HepG2 (cell line): ENCODE data around the gene SMIM22. TPM values are rescaled to one million over a fixed set of nuclear protein-coding genes. Genes with fewer than 3 reads are reported as not detected.
A peak's percentile ranks its signal among the peaks of the same experiment; 100 is the strongest.

Source experiments
- ATAC-seq: fragments of 200-7000 bp; cut with Tn5 transposase; 3 replicates; pipeline ENCODE4 v1.9.1; 2020; ENCODE audit warnings: mild to moderate bottlenecking, moderate library complexity
- BruUV-seq: library from RNA; stranded (reverse); fragments of 400-500 nt; replicated peaks from 2 replicates; lab custom pipeline; 2021; lab: Mats Ljungman, UMichigan
- CTCF ChIA-PET: fragments of 300-600 bp; formaldehyde crosslinking; extraction: SDS; loops from one replicate; lab custom pipeline; 2021; ENCODE audit warnings: low total read pairs, inconsistent platforms, low intra/inter-chr PET ratio; lab: Yijun Ruan, JAX
- POLR2A ChIA-PET: fragments of 350-600 bp; sonication (Branson Sonifier 250); formaldehyde crosslinking; loops from one replicate; lab custom pipeline; 2020; ENCODE audit warnings: antibody characterized with exemption, inconsistent platforms; lab: Yijun Ruan, JAX
- DNase-seq: peaks from one replicate; pipeline ENCODE4 v3.0.0-alpha.2; 2015; ENCODE audit warnings: low spot score
- FAIRE-seq: peaks from 3 replicates; lab custom pipeline; 2011; peaks lifted over from hg19 to GRCh38; lab: Jason Lieb, UNC
- H2AFZ ChIP-seq: one replicate; pipeline ENCODE4 v1.6.1; 2011; ENCODE audit warnings: low read length, inconsistent platforms
- H3K27ac ChIP-seq: fragments of 300-600 bp; 3 replicates; pipeline ENCODE4 v1.8.0; 2011; ENCODE audit warnings: mixed run types, mild to moderate bottlenecking, mixed read lengths, low read length, inconsistent platforms; ENCODE audit not compliant: insufficient read depth; ENCODE audit errors: extremely low read length
- H3K27me3 ChIP-seq, 2 experiments: fragments of 200-600 bp in 1 of 2; 2 replicates in 1 of 2; 3 replicates in 1 of 2; pipeline versions ENCODE4 v1.6.0 to v1.8.0; 2011; ENCODE audit warnings: low read length in 2 of 2, mild to moderate bottlenecking in 2 of 2, moderate library complexity in 2 of 2, inconsistent platforms in 1 of 2; ENCODE audit not compliant: insufficient read depth in 2 of 2, control insufficient read depth in 1 of 2
- H3K36me3 ChIP-seq, 2 experiments: fragments of 200-600 bp in 1 of 2; replicated peaks in 1 of 2; 2 replicates in 1 of 2; 3 replicates in 1 of 2; pipeline versions ENCODE4 v1.5.1 to v1.8.0; 2011; ENCODE audit warnings: low read length in 2 of 2, inconsistent platforms in 1 of 2; ENCODE audit not compliant: insufficient read depth in 2 of 2, control insufficient read depth in 1 of 2
- H3K4me1 ChIP-seq: 2 replicates; pipeline ENCODE4 v1.5.1; 2012; ENCODE audit warnings: low read length, inconsistent platforms; ENCODE audit not compliant: insufficient read depth
- H3K4me2 ChIP-seq: 2 replicates; pipeline ENCODE4 v1.6.0; 2011; ENCODE audit warnings: low read depth, low read length, inconsistent platforms
- H3K4me3 ChIP-seq, 3 experiments: fragments of 200-600 bp in 1 of 3; sonication (generic), shearing (Covaris generic) in 1 of 3; replicated peaks in 1 of 3; 2 replicates each; pipeline ENCODE4 v1.5.1; 2011 to 2016; ENCODE audit warnings: low read length in 3 of 3, inconsistent platforms in 2 of 3, low read depth in 2 of 3, mild to moderate bottlenecking in 2 of 3, control low read depth in 1 of 3, mixed read lengths in 1 of 3; ENCODE audit not compliant: insufficient read depth in 1 of 3
- H3K79me2 ChIP-seq: one replicate; pipeline ENCODE4 v1.6.1; 2011; ENCODE audit warnings: low read length, inconsistent platforms; ENCODE audit not compliant: insufficient read depth
- H3K9ac ChIP-seq: 2 replicates; pipeline ENCODE4 v1.6.0; 2011; ENCODE audit warnings: mild to moderate bottlenecking, low read depth, low read length, inconsistent platforms; ENCODE audit not compliant: insufficient read depth
- H3K9me3 ChIP-seq: 2 replicates; pipeline ENCODE4 v1.5.1; 2012; ENCODE audit warnings: mild to moderate bottlenecking, low read length
- H4K20me1 ChIP-seq: 2 replicates; pipeline ENCODE4 v1.6.0; 2011; ENCODE audit warnings: inconsistent platforms, mild to moderate bottlenecking, low read length, moderate library complexity; ENCODE audit not compliant: insufficient read depth
- GPN1 ChIP-seq: sonication (generic); formaldehyde crosslinking; IDR thresholded peaks from 2 replicates; pipeline ENCODE4 v1.5.1; 2020; ENCODE audit warnings: missing genetic modification reagents, borderline replicate concordance
- KDM3A ChIP-seq: IDR thresholded peaks from 2 replicates; pipeline ENCODE4 v1.6.1; 2018; ENCODE audit warnings: low read depth, missing compliant biosample characterization
- MIER3 ChIP-seq: IDR thresholded peaks from 2 replicates; pipeline ENCODE4 v1.6.1; 2016; ENCODE audit warnings: missing compliant biosample characterization, borderline replicate concordance
- STAG1 ChIP-seq: sonication (generic); formaldehyde crosslinking; IDR thresholded peaks from 2 replicates; pipeline ENCODE4 v1.4.0; 2020; ENCODE audit warnings: missing genetic modification reagents
- ZFP36 ChIP-seq: fragments of 150-350 bp; IDR thresholded peaks from 2 replicates; pipeline ENCODE4 v1.6.1; 2018; ENCODE audit warnings: borderline replicate concordance, low read length, low read depth; ENCODE audit not compliant: partially characterized antibody
- ZNF350 ChIP-seq: sonication (generic); formaldehyde crosslinking; IDR thresholded peaks from 2 replicates; pipeline ENCODE4 v1.4.0; 2020; ENCODE audit warnings: mild to moderate bottlenecking, low read depth, missing genetic modification reagents, borderline replicate concordance
- ZNF841 ChIP-seq: sonication (generic); formaldehyde crosslinking; IDR thresholded peaks from 2 replicates; pipeline ENCODE4 v1.8.1; 2023; ENCODE audit warnings: missing genetic modification reagents, borderline replicate concordance
- ZSCAN31 ChIP-seq: sonication (generic); formaldehyde crosslinking; IDR thresholded peaks from 2 replicates; pipeline ENCODE4 v1.5.0; 2020; ENCODE audit warnings: low read depth, mild to moderate bottlenecking, missing genetic modification reagents
- WGBS: methylation state at CpG from one replicate; pipeline ENCODE4 v1.1.6; 2017; ENCODE audit warnings: low lambda C conversion rate; 5-methylcytosine and 5-hydroxymethylcytosine counted together
- in situ Hi-C: cut with HindIII; loops from 2 replicates; pipeline ENCODE4 v1.10.0; 2017; ENCODE audit warnings: low pct_unique_long_range_greater_than_20kb; ENCODE audit not compliant: extremely low pct_ligation_motif_present
- intact Hi-C: fragments of 100-400 bp; cut with micrococcal nuclease; formaldehyde crosslinking; loops from one replicate; pipeline ENCODE4 v1.10.0; 2022; ENCODE audit not compliant: unreplicated experiment
- polyA plus RNA-seq, 8 experiments: library from polyadenylated mRNA; depleted of rRNA in 3 of 8; stranded (reverse) in 7 of 8; unstranded in 1 of 8; fragments of >200 nt; fragmentation: Illumina TruSeq in 4 of 8; extraction: Trizol in 4 of 8; gene quantifications; 2 replicates each; pipeline versions ENCODE4 v1.2.1 to v1.2.3, GENCODE V29; 2011 to 2016; ENCODE audit warnings: low read depth in 4 of 8, missing spikeins in 1 of 8, mixed read lengths in 1 of 8; ENCODE audit not compliant: insufficient read depth in 1 of 8
- total RNA-seq, 5 experiments: library from RNA; depleted of rRNA; stranded (reverse); fragments of >200 nt; fragmentation: Illumina TruSeq; extraction: Trizol; gene quantifications; 2 replicates each; pipeline ENCODE4 v1.2.3, GENCODE V29; 2016; ENCODE audit warnings: low read depth in 1 of 5
- TF ChIP-seq, protein P1 (sequence below): IDR thresholded peaks from 2 replicates; pipeline ENCODE4 v1.4.0; 2020; ENCODE audit warnings: mild to moderate bottlenecking, missing genetic modification reagents
- TF ChIP-seq, protein P2 (sequence below): sonication (generic); formaldehyde crosslinking; conservative IDR thresholded peaks from 2 replicates; pipeline ENCODE4 v1.5.0; 2020; ENCODE audit warnings: missing genetic modification reagents
- TF ChIP-seq, protein P3 (sequence below): sonication (generic); formaldehyde crosslinking; IDR thresholded peaks from 2 replicates; pipeline ENCODE4 v1.5.0; 2020; ENCODE audit warnings: missing genetic modification reagents

The SMIM22 gene
- total and polyA plus RNA-seq, 2 of the 13 experiments (the other 11 are each of a cell fraction or from before 2014, with no cell fraction given): not detected

DNA sequence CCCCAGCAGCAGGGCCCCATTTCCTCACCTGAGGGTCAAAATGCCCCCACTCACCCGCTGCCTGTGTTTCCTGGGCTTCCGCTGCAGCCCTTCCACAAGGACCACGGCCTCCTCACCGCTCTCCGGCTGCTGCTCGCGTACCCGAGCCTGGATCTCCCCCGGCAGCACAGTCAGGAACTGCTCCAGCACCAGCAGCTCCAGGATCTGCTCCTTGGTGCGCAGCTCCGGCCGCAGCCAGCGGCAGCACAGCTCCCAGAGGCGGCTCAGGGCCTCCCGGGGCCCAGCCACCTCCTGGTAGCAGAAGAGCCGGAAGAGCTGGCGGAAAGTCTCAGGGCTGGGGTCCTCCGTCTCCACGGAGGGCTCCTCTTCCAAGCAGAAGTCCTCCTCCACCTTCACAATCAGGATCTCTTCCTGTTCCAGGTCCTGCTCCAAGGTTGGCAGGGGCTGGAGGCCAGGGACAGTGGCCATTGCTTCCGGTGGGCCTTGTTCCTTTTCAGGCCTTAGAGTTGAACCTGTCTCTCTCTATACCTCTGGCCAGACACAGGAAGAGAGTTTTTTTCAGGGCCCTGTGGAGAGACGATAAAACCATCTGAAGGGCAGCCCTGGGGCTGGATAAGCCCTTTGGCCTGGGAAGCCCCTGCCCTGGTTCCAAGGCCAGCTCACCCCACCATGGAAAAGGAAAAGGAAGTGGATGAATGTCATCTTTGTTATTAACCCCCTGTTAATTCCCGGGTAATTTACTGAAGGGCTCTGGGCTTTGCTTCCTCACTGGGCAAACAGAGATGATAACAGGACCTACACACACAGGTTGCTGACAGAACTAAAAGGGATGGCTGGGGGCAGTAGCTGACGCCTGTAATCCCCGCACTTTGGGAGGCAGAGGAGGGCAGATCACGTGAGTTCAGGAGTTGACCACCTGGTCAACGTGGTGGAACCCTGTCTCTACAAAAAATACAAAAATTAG is 29.4 kb upstream of the SMIM22 start (continued):
- TF ChIP-seq, protein P1, sequence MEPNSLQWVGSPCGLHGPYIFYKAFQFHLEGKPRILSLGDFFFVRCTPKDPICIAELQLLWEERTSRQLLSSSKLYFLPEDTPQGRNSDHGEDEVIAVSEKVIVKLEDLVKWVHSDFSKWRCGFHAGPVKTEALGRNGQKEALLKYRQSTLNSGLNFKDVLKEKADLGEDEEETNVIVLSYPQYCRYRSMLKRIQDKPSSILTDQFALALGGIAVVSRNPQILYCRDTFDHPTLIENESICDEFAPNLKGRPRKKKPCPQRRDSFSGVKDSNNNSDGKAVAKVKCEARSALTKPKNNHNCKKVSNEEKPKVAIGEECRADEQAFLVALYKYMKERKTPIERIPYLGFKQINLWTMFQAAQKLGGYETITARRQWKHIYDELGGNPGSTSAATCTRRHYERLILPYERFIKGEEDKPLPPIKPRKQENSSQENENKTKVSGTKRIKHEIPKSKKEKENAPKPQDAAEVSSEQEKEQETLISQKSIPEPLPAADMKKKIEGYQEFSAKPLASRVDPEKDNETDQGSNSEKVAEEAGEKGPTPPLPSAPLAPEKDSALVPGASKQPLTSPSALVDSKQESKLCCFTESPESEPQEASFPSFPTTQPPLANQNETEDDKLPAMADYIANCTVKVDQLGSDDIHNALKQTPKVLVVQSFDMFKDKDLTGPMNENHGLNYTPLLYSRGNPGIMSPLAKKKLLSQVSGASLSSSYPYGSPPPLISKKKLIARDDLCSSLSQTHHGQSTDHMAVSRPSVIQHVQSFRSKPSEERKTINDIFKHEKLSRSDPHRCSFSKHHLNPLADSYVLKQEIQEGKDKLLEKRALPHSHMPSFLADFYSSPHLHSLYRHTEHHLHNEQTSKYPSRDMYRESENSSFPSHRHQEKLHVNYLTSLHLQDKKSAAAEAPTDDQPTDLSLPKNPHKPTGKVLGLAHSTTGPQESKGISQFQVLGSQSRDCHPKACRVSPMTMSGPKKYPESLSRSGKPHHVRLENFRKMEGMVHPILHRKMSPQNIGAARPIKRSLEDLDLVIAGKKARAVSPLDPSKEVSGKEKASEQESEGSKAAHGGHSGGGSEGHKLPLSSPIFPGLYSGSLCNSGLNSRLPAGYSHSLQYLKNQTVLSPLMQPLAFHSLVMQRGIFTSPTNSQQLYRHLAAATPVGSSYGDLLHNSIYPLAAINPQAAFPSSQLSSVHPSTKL (CRISPR knock-in tag): no peak

DNA sequence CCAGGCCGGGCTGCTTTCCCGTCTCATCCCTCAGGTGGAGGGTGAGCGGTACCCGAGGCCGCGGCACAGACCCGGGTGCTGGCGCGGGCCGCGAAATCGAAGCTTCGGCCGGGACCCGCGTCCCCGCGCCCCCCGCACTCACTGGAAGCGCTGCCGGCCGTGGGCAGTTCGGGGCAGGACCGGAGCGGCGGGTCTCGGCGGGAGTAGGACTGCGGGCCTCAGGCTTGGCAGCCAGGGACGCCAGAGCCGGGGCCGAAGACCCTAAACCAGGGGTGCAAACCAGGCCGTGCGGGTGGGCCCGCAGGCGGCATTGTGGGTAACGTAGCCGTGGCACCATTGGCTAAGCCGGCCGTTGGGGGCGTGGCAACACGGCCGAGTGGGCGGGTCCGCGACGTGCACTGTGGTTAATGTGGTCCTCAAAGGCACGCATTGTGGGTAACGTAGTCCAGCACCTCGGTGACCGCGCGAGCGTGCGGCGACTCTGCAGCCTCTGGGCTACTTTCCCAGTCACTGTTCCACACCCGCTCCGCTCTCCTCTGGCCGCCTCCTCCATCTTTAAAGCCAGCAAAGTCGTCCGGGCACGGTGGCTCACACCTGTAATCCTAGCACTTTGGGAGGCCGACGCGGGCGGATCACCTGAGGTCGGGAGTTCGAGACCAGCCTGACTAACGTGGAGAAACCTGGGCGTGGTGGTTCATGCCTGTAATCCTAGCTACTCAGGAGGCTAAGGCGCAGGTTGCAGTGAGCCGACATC is 28.1 kb upstream of the SMIM22 start, which contains the start of gene ZNF500:
ZNF500 (minus strand) TSS at position 288 of the 754 bp plus-strand sequence. CDS start 1,184 bp downstream, outside the sequence.
- Histone ChIP-seq H4K20me1 (no peaks in the 10 kb centered on the region), H2AFZ (no peak within 1 kb of the TSS), H3K9me3 (no peaks in the 10 kb centered on the region), H3K4me3 (peak within 1 kb of the TSS; percentile 91 to 92 (median 91)), H3K79me2 (peaks cover 19% of the 10 kb centered on the region), H3K27ac (peak within 1 kb of the TSS; percentile 78), H3K36me3 (peaks cover 8 to 27% of the 10 kb centered on the region in 2 experiments; a peak in 4 of 5 replicates), H3K4me1 (peaks cover 46% of the 10 kb centered on the region), H3K4me2 (peak within 1 kb of the TSS; percentile 99), H3K27me3 (no peaks in the 10 kb centered on the region; a peak in 1 of 5 replicates), H3K9ac (peak within 1 kb of the TSS; percentile 92)
- intact Hi-C loops (loop anchor here (2.0 to 5.0 kb wide), 2 partner anchors 36 to 50 kb away; partner anchors contain the start of gene ROGDI), in situ Hi-C loops (no loop called here)
- 1% methylated on average over 30 of the region's 72 CpGs for WGBS
- FAIRE-seq (peak; percentile 96), DNase-seq (peak; percentile 93), ATAC-seq (peak; percentile 85)
- ChIA-PET CTCF (no interaction called here), POLR2A (interaction anchor here (1.4 to 3.1 kb wide), 5 partner anchors 22 to 103 kb away, joined by 4 to 40 read pairs (median 12); partner anchors contain the start of genes ANKS3, DNAAF8, ROGDI and SEPTIN12)
- no TSS peak for BruUV-seq
- TF ChIP-seq MIER3 (no peak; the same call in 1 of the 2 replicates), KDM3A (CRISPR knock-in tag) (peak; percentile 43; the same call in 1 of the 2 replicates), ZNF350 (CRISPR knock-in tag) (peak; percentile 46; the same call in 1 of the 2 replicates), ZFP36 (no peak), GPN1 (CRISPR knock-in tag) (0 out of 2 replicates have a peak, but pooled peaks have one; percentile 48), STAG1 (CRISPR knock-in tag) (no peak), ZNF841 (CRISPR knock-in tag) (no peak), ZSCAN31 (CRISPR knock-in tag) (peak; percentile 76; the same call in 1 of the 2 replicates)
- TF ChIP-seq, protein P2, sequence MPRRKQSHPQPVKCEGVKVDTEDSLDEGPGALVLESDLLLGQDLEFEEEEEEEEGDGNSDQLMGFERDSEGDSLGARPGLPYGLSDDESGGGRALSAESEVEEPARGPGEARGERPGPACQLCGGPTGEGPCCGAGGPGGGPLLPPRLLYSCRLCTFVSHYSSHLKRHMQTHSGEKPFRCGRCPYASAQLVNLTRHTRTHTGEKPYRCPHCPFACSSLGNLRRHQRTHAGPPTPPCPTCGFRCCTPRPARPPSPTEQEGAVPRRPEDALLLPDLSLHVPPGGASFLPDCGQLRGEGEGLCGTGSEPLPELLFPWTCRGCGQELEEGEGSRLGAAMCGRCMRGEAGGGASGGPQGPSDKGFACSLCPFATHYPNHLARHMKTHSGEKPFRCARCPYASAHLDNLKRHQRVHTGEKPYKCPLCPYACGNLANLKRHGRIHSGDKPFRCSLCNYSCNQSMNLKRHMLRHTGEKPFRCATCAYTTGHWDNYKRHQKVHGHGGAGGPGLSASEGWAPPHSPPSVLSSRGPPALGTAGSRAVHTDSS (CRISPR knock-in tag): no peak
- TF ChIP-seq, protein P3, sequence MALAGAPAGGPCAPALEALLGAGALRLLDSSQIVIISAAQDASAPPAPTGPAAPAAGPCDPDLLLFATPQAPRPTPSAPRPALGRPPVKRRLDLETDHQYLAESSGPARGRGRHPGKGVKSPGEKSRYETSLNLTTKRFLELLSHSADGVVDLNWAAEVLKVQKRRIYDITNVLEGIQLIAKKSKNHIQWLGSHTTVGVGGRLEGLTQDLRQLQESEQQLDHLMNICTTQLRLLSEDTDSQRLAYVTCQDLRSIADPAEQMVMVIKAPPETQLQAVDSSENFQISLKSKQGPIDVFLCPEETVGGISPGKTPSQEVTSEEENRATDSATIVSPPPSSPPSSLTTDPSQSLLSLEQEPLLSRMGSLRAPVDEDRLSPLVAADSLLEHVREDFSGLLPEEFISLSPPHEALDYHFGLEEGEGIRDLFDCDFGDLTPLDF (CRISPR knock-in tag): peak; percentile 35; the same call in 1 of the 2 replicates
